ENCODE measurements around the gene SRRM4. TPM values are rescaled to one million over a fixed set of nuclear protein-coding genes. Genes with fewer than 3 reads are reported as not detected.
"Not testable (repeated sequence)": the region's sequence is repeated elsewhere in the genome, so short reads cannot be mapped to it uniquely, and the experiment has no call there.

Gene SRRM4
- total RNA-seq, 2 experiments from 2014 or later = not detected

GRCh38 chr12:119014368-119014767 is 33.0 kb downstream of the SRRM4 start:
- ChIA-PET CTCF (no interaction called here), POLR2A (no interaction called here)
- H3K4me1 Mint-ChIP-seq (ENCODE audit: low read depth) = no peaks in the 10 kb centered on the region
- H3K27ac Mint-ChIP-seq = no peak overlapping the region
- DNase-seq (no peak), ATAC-seq (no peak)
- peaks cover 7% of the 10 kb centered on the region for H3K9me3 Mint-ChIP-seq (ENCODE audit: insufficient read depth)
- no peak overlapping the region for H3K4me3 Mint-ChIP-seq
- no peaks in the 10 kb centered on the region for H3K27me3 Mint-ChIP-seq (ENCODE audit: low read depth)
- H3K36me3 Mint-ChIP-seq (ENCODE audit: low read depth) = no peaks in the 10 kb centered on the region

- Mint-ChIP-seq H3K9me3 (ENCODE audit: insufficient read depth) (no peaks in the 10 kb centered on the region), H3K36me3 (ENCODE audit: low read depth) (no peaks in the 10 kb centered on the region), H3K4me1 (ENCODE audit: low read depth) (no peaks in the 10 kb centered on the region), H3K4me3 (no peak overlapping the region), H3K27me3 (ENCODE audit: low read depth) (no peaks in the 10 kb centered on the region), H3K27ac (no peak overlapping the region)
- POLR2A ChIA-PET = no interaction called here
- ATAC-seq (no peak), DNase-seq (no peak)
- CTCF ChIA-PET = no interaction called here
Measured at GRCh38 chr12:119016715-119017114, 35.4 kb downstream of the SRRM4 start.

GRCh38 chr12:119019166-119019565 is 37.8 kb downstream of the SRRM4 start:
- Mint-ChIP-seq H3K27ac (no peak overlapping the region), H3K27me3 (ENCODE audit: low read depth) (no peaks in the 10 kb centered on the region), H3K4me1 (ENCODE audit: low read depth) (no peaks in the 10 kb centered on the region), H3K36me3 (ENCODE audit: low read depth) (no peaks in the 10 kb centered on the region), H3K9me3 (ENCODE audit: insufficient read depth) (no peaks in the 10 kb centered on the region), H3K4me3 (no peak overlapping the region)
- DNase-seq (no peak), ATAC-seq (no peak)
- ChIA-PET CTCF (no interaction called here), POLR2A (no interaction called here)

GRCh38 chr12:119020406-119021360 is 39.3 kb downstream of the SRRM4 start:
- no peak for DNase-seq
- CTCF ChIA-PET = no interaction called here
- ATAC-seq = no peak

GRCh38 chr12:119024356-119024755 is 43.0 kb downstream of the SRRM4 start:
- CTCF ChIA-PET = no interaction called here

More at GRCh38 chr12:119020406-119021360, 39.3 kb downstream of the SRRM4 start:
- Mint-ChIP-seq H3K4me1 (ENCODE audit: low read depth) (no peaks in the 10 kb centered on the region), H3K27me3 (ENCODE audit: low read depth) (no peaks in the 10 kb centered on the region), H3K4me3 (no peak overlapping the region), H3K36me3 (ENCODE audit: low read depth) (no peaks in the 10 kb centered on the region), H3K9me3 (ENCODE audit: insufficient read depth) (no peaks in the 10 kb centered on the region), H3K27ac (no peak overlapping the region)
- POLR2A ChIA-PET = no interaction called here

GRCh38 chr12:119025786-119026185 is 44.4 kb downstream of the SRRM4 start:
- no peak overlapping the region for H3K27ac Mint-ChIP-seq
- CTCF ChIA-PET = no interaction called here
- DNase-seq = no peak
- ATAC-seq = no peak
- no peaks in the 10 kb centered on the region for H3K4me1 Mint-ChIP-seq (ENCODE audit: low read depth)
- H3K9me3 Mint-ChIP-seq (ENCODE audit: insufficient read depth) = no peaks in the 10 kb centered on the region
- POLR2A ChIA-PET = no interaction called here
- no peaks in the 10 kb centered on the region for H3K36me3 Mint-ChIP-seq (ENCODE audit: low read depth)
- H3K27me3 Mint-ChIP-seq (ENCODE audit: low read depth) = no peaks in the 10 kb centered on the region
- no peak overlapping the region for H3K4me3 Mint-ChIP-seq

More at GRCh38 chr12:119024356-119024755, 43.0 kb downstream of the SRRM4 start:
- DNase-seq = no peak
- no peak for ATAC-seq
- no peaks in the 10 kb centered on the region for H3K4me1 Mint-ChIP-seq (ENCODE audit: low read depth)
- no peaks in the 10 kb centered on the region for H3K36me3 Mint-ChIP-seq (ENCODE audit: low read depth)
- H3K27me3 Mint-ChIP-seq (ENCODE audit: low read depth) = no peaks in the 10 kb centered on the region
- H3K4me3 Mint-ChIP-seq = no peak overlapping the region
- no peaks in the 10 kb centered on the region for H3K9me3 Mint-ChIP-seq (ENCODE audit: insufficient read depth)
- POLR2A ChIA-PET = no interaction called here
- no peak overlapping the region for H3K27ac Mint-ChIP-seq

- H3K27me3 Mint-ChIP-seq (ENCODE audit: low read depth); H3K27ac Mint-ChIP-seq; POLR2A ChIA-PET; H3K36me3 Mint-ChIP-seq (ENCODE audit: low read depth); H3K4me3 Mint-ChIP-seq; H3K4me1 Mint-ChIP-seq (ENCODE audit: low read depth); DNase-seq; H3K9me3 Mint-ChIP-seq (ENCODE audit: insufficient read depth); ATAC-seq; CTCF ChIA-PET: not testable (repeated sequence)
Measured at GRCh38 chr12:119033332-119033731, 52.0 kb downstream of the SRRM4 start.

- DNase-seq (peak; percentile 23), ATAC-seq (no peak)
- Mint-ChIP-seq H3K4me3 (no peak overlapping the region), H3K27ac (no peak overlapping the region), H3K27me3 (ENCODE audit: low read depth) (no peaks in the 10 kb centered on the region), H3K36me3 (ENCODE audit: low read depth) (no peaks in the 10 kb centered on the region), H3K9me3 (ENCODE audit: insufficient read depth) (no peaks in the 10 kb centered on the region), H3K4me1 (ENCODE audit: low read depth) (no peaks in the 10 kb centered on the region)
- ChIA-PET CTCF (interaction anchor here (0.7 to 1.0 kb wide), 6 partner anchors 19 to 660 kb away, joined by 3 read pairs; no protein-coding TSS in a partner anchor), POLR2A (no interaction called here)
Measured at GRCh38 chr12:119036878-119037825, 55.8 kb downstream of the SRRM4 start.

GRCh38 chr12:119044094-119044493 is 62.8 kb downstream of the SRRM4 start:
- ChIA-PET CTCF (no interaction called here), POLR2A (no interaction called here)
- ATAC-seq (no peak), DNase-seq (no peak)
- Mint-ChIP-seq H3K27me3 (ENCODE audit: low read depth) (no peaks in the 10 kb centered on the region), H3K27ac (no peak overlapping the region), H3K4me3 (no peak overlapping the region), H3K36me3 (ENCODE audit: low read depth) (no peaks in the 10 kb centered on the region), H3K4me1 (ENCODE audit: low read depth) (no peaks in the 10 kb centered on the region), H3K9me3 (ENCODE audit: insufficient read depth) (no peaks in the 10 kb centered on the region)

GRCh38 chr12:119047641-119048040 is 66.3 kb downstream of the SRRM4 start:
- ChIA-PET CTCF (no interaction called here), POLR2A (no interaction called here)
- no peaks in the 10 kb centered on the region for H3K27me3 Mint-ChIP-seq (ENCODE audit: low read depth)
- ATAC-seq (no peak), DNase-seq (no peak)
- no peaks in the 10 kb centered on the region for H3K4me1 Mint-ChIP-seq (ENCODE audit: low read depth)
- no peak overlapping the region for H3K27ac Mint-ChIP-seq
- no peaks in the 10 kb centered on the region for H3K36me3 Mint-ChIP-seq (ENCODE audit: low read depth)
- H3K9me3 Mint-ChIP-seq (ENCODE audit: insufficient read depth) = no peaks in the 10 kb centered on the region
- H3K4me3 Mint-ChIP-seq = no peak overlapping the region

- ATAC-seq (no peak), DNase-seq (no peak)
- H3K27me3 Mint-ChIP-seq (ENCODE audit: low read depth) = no peaks in the 10 kb centered on the region
- no peaks in the 10 kb centered on the region for H3K9me3 Mint-ChIP-seq (ENCODE audit: insufficient read depth)
- H3K4me3 Mint-ChIP-seq = no peak overlapping the region
- H3K4me1 Mint-ChIP-seq (ENCODE audit: low read depth) = no peaks in the 10 kb centered on the region
- no peak overlapping the region for H3K27ac Mint-ChIP-seq
- ChIA-PET POLR2A (no interaction called here), CTCF (no interaction called here)
- H3K36me3 Mint-ChIP-seq (ENCODE audit: low read depth) = no peaks in the 10 kb centered on the region
Measured at GRCh38 chr12:119050663-119051062, 69.3 kb downstream of the SRRM4 start.

- Mint-ChIP-seq H3K36me3 (ENCODE audit: low read depth) (no peaks in the 10 kb centered on the region), H3K27ac (no peak overlapping the region), H3K4me1 (ENCODE audit: low read depth) (no peaks in the 10 kb centered on the region), H3K4me3 (no peak overlapping the region), H3K27me3 (ENCODE audit: low read depth) (no peaks in the 10 kb centered on the region), H3K9me3 (ENCODE audit: insufficient read depth) (no peaks in the 10 kb centered on the region)
- DNase-seq (no peak), ATAC-seq (no peak)
- CTCF ChIA-PET = no interaction called here
- POLR2A ChIA-PET = no interaction called here
Measured at GRCh38 chr12:119051474-119051873, 70.1 kb downstream of the SRRM4 start.

All from activated CD8-positive, alpha-beta T cell treated with anti-CD3 and anti-CD28 coated beads, Interleukin-2, amount 10 ng/mL, durations not matched to agents 7 days and 5 days (primary cell).